Parathyroid adenoma (tissue), 2 donors: ENCODE results near the gene SFI1.
"Not testable (repeated sequence)": the region's sequence is repeated elsewhere in the genome, so short reads cannot be mapped to it uniquely, and the experiment has no call there.

Experiments
- H2AFZ ChIP-seq: fragments of 300-600 bp; sonication (generic); one replicate; pipeline ENCODE4 v1.7.0; 2017; ENCODE audit warnings: antibody characterized with exemption, mild to moderate bottlenecking
- H3K27ac ChIP-seq: fragments of 300-600 bp; sonication (generic); one replicate; pipeline ENCODE4 v1.7.0; 2017
- H3K27me3 ChIP-seq: fragments of 300-600 bp; sonication (generic); one replicate; pipeline ENCODE4 v1.7.0; 2017; ENCODE audit warnings: low read length; ENCODE audit not compliant: control insufficient read depth, insufficient read depth
- H3K36me3 ChIP-seq: fragments of 300-600 bp; sonication (generic); one replicate; pipeline ENCODE4 v1.7.0; 2017; ENCODE audit warnings: low read length; ENCODE audit not compliant: control insufficient read depth, insufficient read depth
- H3K4me1 ChIP-seq: fragments of 300-600 bp; sonication (generic); one replicate; pipeline ENCODE4 v1.7.0; 2017; ENCODE audit warnings: control low read depth
- H3K4me2 ChIP-seq: fragments of 300-600 bp; sonication (generic); one replicate; pipeline ENCODE4 v1.7.0; 2017; ENCODE audit warnings: low read length
- H3K4me3 ChIP-seq: fragments of 300-600 bp; sonication (generic); one replicate; pipeline ENCODE4 v1.7.0; 2017; ENCODE audit warnings: low read depth, low read length
- H3K79me2 ChIP-seq: fragments of 300-600 bp; sonication (generic); one replicate; pipeline ENCODE4 v1.7.0; 2017; ENCODE audit warnings: control low read depth
- H3K9ac ChIP-seq: fragments of 300-600 bp; sonication (generic); one replicate; pipeline ENCODE4 v1.7.0; 2017; ENCODE audit warnings: mild to moderate bottlenecking
- H3K9me3 ChIP-seq: fragments of 300-600 bp; sonication (generic); one replicate; pipeline ENCODE4 v1.7.0; 2017; ENCODE audit warnings: low read length; ENCODE audit not compliant: control insufficient read depth
- TF ChIP-seq, protein P1 (sequence below): fragments of 300-600 bp; sonication (generic); IDR thresholded peaks from one replicate; pipeline ENCODE4 v1.7.0; 2017; ENCODE audit warnings: antibody characterized with exemption, mild to moderate bottlenecking
- donor health status: primary hyperparathyroidism.

SFI1 gene

DNA sequence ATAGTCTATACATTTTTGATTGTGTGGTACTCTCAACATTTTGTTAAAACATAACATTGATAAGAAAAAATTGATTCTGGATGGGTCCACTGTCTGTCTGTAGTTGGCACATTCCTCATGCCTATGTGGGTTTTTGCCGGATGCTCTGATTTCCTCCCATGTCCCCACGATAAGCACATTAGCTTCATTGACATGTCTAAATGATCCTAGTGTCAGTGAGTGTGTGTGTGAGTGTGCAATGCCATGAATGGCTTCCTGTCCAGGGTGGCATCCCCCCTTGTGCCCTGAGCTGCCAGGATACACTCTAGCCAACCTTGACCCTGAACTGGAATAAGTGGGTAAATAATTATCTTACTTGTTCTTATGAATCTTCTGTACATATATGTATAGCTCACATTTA, 5.4 kb downstream of the SFI1 start:
- Histone ChIP-seq H3K4me3 (no peak overlapping the region), H3K27me3 (no peaks in the 10 kb centered on the region), H2AFZ (no peak overlapping the region), H3K4me1 (no peaks in the 10 kb centered on the region), H3K27ac (no peak overlapping the region), H3K9ac (no peak overlapping the region), H3K4me2 (no peak overlapping the region), H3K36me3 (no peaks in the 10 kb centered on the region), H3K9me3 (no peaks in the 10 kb centered on the region), H3K79me2 (no peaks in the 10 kb centered on the region)
- TF ChIP-seq, protein P1, sequence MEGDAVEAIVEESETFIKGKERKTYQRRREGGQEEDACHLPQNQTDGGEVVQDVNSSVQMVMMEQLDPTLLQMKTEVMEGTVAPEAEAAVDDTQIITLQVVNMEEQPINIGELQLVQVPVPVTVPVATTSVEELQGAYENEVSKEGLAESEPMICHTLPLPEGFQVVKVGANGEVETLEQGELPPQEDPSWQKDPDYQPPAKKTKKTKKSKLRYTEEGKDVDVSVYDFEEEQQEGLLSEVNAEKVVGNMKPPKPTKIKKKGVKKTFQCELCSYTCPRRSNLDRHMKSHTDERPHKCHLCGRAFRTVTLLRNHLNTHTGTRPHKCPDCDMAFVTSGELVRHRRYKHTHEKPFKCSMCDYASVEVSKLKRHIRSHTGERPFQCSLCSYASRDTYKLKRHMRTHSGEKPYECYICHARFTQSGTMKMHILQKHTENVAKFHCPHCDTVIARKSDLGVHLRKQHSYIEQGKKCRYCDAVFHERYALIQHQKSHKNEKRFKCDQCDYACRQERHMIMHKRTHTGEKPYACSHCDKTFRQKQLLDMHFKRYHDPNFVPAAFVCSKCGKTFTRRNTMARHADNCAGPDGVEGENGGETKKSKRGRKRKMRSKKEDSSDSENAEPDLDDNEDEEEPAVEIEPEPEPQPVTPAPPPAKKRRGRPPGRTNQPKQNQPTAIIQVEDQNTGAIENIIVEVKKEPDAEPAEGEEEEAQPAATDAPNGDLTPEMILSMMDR: no peak

DNA sequence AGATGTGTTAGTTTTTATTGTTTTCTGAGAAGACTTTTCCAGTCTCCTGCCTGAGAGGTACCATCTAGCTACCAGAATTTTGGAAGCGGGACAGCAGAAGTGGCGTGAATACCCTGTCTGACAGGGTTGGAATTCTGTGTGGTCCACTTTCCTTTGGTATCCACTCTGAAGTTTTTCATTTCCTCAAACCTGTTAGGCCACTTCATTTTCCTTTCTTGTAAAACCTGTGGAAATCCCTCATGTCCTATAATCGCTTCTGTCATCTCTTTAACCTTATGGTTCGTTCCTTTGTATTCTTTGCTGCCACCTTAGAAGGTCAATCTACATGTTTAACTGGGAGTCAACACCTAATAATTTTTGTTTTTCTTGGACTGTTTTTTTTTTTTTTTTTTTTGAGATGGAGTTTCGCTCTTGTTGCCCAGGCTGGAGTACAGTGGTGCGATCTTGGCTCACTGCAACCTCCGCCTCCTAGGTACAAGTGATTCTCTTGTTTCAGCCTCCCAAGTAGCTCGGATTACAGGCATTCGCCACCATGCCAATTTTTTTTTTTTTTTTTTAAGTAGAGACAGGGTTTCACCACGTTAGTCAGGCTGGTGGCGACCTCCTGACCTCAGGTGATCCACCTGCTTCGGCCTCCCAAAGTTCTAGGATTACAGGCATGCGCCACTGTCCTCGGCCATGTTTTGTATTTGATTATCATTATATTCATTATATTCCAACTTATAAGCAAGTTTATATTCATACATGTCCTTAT, 7.1 kb downstream of the SFI1 start:
- H3K4me2 ChIP-seq: no peak overlapping the region
- no peak overlapping the region for H3K4me3 ChIP-seq
- no peak overlapping the region for H3K27ac ChIP-seq
- TF ChIP-seq, protein P1: no peak
- no peaks in the 10 kb centered on the region for H3K27me3 ChIP-seq
- no peaks in the 10 kb centered on the region for H3K36me3 ChIP-seq
- no peaks in the 10 kb centered on the region for H3K9me3 ChIP-seq
- no peak overlapping the region for H2AFZ ChIP-seq
- H3K9ac ChIP-seq: no peak overlapping the region
- no peaks in the 10 kb centered on the region for H3K79me2 ChIP-seq
- no peaks in the 10 kb centered on the region for H3K4me1 ChIP-seq

GRCh38 chr22:31504282-31504681, 7.9 kb downstream of the SFI1 start:
- H2AFZ ChIP-seq: no peak overlapping the region
- H3K9ac ChIP-seq: no peak overlapping the region
- TF ChIP-seq, protein P1: no peak
- no peaks in the 10 kb centered on the region for H3K9me3 ChIP-seq
- H3K27me3 ChIP-seq: no peaks in the 10 kb centered on the region
- no peak overlapping the region for H3K4me3 ChIP-seq
- H3K27ac ChIP-seq: no peak overlapping the region
- no peak overlapping the region for H3K4me2 ChIP-seq
- H3K79me2 ChIP-seq: no peaks in the 10 kb centered on the region
- no peaks in the 10 kb centered on the region for H3K4me1 ChIP-seq
- no peaks in the 10 kb centered on the region for H3K36me3 ChIP-seq

DNA sequence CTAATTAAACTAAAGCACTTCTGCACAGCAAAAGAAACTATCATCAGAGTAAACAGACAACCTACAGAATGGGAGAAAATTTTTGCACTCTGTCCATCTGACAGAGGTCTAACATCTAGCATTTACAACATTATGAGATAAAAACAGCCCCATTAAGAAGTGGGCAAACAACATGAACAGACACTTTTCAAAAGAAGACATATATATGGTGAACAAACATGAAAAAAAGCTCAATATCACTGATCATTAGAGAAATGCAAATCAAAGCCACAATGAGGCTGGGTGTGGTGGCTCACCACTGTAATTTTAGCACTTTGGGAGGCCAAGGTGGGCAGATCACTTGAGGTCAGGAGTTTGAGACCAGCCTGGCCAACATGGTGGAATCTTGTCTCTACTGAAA, 11.2 kb downstream of the SFI1 start:
- not testable (repeated sequence) for H3K4me3 ChIP-seq, H3K27ac ChIP-seq, H3K36me3 ChIP-seq, H3K9ac ChIP-seq, H3K4me1 ChIP-seq, H3K27me3 ChIP-seq, H3K9me3 ChIP-seq, H3K79me2 ChIP-seq, H3K4me2 ChIP-seq, H2AFZ ChIP-seq

DNA sequence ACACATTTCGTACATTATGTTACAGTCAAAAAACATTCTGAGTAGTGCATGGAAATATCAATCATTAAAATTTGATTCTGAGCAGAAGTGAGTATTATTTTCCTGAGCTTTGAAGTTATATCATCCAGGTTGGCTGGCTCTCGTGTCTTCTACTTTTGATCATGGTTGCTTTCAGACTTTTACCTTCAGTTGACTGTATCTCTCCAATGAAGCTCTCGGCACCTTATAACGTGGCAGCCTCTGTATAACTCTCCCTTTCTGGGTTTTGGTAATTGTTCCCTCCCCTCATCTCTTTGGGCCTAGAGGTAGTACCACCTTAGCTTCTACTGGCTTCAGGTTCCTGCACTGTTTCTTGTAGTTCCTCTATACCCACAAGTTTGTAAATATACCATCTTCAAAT, 12.2 kb downstream of the SFI1 start:
- H3K27me3 ChIP-seq: no peaks in the 10 kb centered on the region
- TF ChIP-seq, protein P1: no peak

More for the DNA sequence above, 12.2 kb downstream of the SFI1 start:
- Histone ChIP-seq H3K4me3 (no peak overlapping the region), H3K9me3 (no peaks in the 10 kb centered on the region), H3K27ac (no peak overlapping the region), H3K36me3 (no peaks in the 10 kb centered on the region), H2AFZ (no peak overlapping the region), H3K9ac (no peak overlapping the region), H3K79me2 (no peaks in the 10 kb centered on the region), H3K4me2 (no peak overlapping the region), H3K4me1 (no peaks in the 10 kb centered on the region)
